IPS DF 6.9 (cell line): ENCODE results near the gene ASH1L.

ENCODE experiments used
- DNase-seq: peaks from one replicate; pipeline ENCODE4 v3.0.0-alpha.2; 2013; ENCODE audit warnings: low read depth, low spot score
- H3K27ac ChIP-seq: one replicate; pipeline ENCODE4 v1.5.1; 2013; ENCODE audit warnings: low read length, control low read depth
- H3K27me3 ChIP-seq: 2 replicates; pipeline ENCODE4 v1.6.1; 2013; ENCODE audit warnings: mild to moderate bottlenecking, low read length; ENCODE audit not compliant: control insufficient read depth, insufficient read depth
- H3K36me3 ChIP-seq: 2 replicates; pipeline ENCODE4 v1.6.1; 2013; ENCODE audit warnings: low read length; ENCODE audit not compliant: control insufficient read depth, insufficient read depth
- H3K4me1 ChIP-seq: 2 replicates; pipeline ENCODE4 v1.6.1; 2013; ENCODE audit warnings: low read length; ENCODE audit not compliant: control insufficient read depth, insufficient read depth
- H3K4me3 ChIP-seq: 2 replicates; pipeline ENCODE4 v1.5.1; 2013; ENCODE audit warnings: mild to moderate bottlenecking, low read length
- H3K9me3 ChIP-seq: 2 replicates; pipeline ENCODE4 v1.6.1; 2013; ENCODE audit warnings: low read length, inconsistent platforms; ENCODE audit not compliant: control insufficient read depth, insufficient read depth
- WGBS: extraction: QIAGEN DNeasy Blood & Tissue Kit; methylation state at CpG from one replicate; pipeline ENCODE4 v1.1.7; 2013; ENCODE audit warnings: mixed read lengths, missing lambda C conversion rate; ENCODE audit not compliant: insufficient read length, insufficient coverage; 5-methylcytosine and 5-hydroxymethylcytosine counted together

Gene ASH1L

DNA sequence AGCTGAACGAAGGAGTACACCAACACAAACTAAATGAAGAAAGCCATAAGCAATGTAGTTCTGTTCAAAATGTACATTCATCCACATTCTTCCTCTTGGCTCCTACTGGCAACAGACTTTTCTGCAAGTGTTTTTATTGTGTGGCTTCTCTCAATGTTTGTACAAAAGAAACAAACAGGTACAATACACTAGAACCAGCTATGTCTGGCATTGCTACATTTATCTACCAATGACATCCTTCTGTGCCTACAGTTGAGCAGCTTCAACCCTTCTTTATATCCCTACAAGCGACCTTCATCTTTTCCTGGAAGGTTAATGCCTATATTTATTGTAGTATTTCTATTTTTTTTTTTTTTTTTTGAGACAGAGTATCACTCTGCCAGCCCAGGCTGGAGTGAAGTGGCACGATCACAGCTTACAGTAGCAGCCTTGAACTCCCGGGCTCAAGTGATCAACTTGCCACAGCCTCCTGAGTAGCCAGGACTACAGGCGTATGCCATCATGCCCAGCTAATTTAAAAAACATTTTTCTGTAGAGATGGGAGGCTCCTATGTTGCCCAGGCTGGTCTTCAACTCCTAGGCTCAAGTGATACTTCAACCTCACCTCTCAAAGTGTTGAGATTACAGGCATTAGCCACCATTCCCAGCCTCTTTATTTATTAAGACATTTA is 89.3 kb downstream of the ASH1L start:
- no peak overlapping the region for H3K4me3 ChIP-seq
- no CpG with 5 or more reads among the region's 5 CpGs for WGBS
- H3K4me1 ChIP-seq = 0 out of 2 replicates have a peak, but pooled peaks cover under 1% of the 10 kb centered on the region
- H3K9me3 ChIP-seq = no peaks in the 10 kb centered on the region
- no peak for DNase-seq
- H3K27ac ChIP-seq = no peak overlapping the region
- H3K27me3 ChIP-seq = no peaks in the 10 kb centered on the region
- no peaks in the 10 kb centered on the region for H3K36me3 ChIP-seq

DNA sequence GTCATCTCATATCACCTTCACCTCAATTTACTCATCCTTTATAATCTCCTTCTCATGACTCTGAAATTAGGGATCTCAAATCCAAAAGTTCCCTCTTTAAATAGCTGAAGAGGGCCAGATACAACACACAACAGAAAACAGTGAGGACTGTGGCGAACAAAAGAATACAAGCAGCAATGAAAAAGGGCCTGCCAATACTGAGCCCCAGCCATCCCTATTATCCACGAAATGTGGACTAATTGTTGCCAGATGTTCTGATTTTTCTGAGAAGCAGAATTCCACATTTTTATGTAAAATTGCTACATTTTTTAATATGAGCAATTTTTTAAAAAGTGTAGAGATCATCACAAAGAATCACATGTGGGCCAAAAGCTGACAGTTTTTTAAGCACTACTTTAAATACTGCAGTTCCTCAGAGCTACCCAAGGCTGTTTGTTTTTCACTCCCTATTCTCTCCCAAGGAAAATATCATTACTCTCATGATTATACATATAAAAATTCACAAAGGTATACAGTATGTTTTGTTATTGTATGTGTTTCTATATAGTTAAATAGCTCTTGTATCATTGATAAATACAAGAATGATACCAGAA is 90.0 kb downstream of the ASH1L start:
- H3K27ac ChIP-seq = no peak overlapping the region
- DNase-seq = no peak
- no peak overlapping the region for H3K4me3 ChIP-seq
- no peaks in the 10 kb centered on the region for H3K9me3 ChIP-seq
- no CpG with 5 or more reads among the region's 2 CpGs for WGBS
- no peaks in the 10 kb centered on the region for H3K4me1 ChIP-seq
- H3K36me3 ChIP-seq = no peaks in the 10 kb centered on the region
- H3K27me3 ChIP-seq = no peaks in the 10 kb centered on the region

DNA sequence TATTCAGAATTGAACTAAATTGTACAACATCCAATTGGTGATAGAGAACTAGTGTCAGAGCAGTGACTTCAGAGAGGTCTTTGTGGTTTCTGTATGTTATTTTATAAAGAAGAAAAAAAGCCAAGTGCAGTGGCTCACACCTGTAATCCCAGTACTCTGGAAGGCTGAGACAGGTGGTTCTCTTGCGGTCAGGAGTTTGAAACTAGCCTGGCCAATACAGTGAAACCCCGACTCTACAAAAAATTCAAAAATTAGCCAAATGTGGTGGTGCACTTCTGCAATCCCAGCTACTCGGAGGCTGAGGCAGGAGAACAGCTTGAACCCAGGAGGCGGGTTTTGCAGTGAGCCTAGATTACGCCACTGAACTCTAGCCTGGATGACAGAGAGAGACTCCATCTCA is 90.7 kb downstream of the ASH1L start:
- Histone ChIP-seq H3K27me3 (no peaks in the 10 kb centered on the region), H3K36me3 (no peaks in the 10 kb centered on the region), H3K4me1 (no peaks in the 10 kb centered on the region), H3K9me3 (no peaks in the 10 kb centered on the region), H3K27ac (no peak overlapping the region), H3K4me3 (no peak overlapping the region)
- DNase-seq = no peak
- no CpG with 5 or more reads among the region's 5 CpGs for WGBS

DNA sequence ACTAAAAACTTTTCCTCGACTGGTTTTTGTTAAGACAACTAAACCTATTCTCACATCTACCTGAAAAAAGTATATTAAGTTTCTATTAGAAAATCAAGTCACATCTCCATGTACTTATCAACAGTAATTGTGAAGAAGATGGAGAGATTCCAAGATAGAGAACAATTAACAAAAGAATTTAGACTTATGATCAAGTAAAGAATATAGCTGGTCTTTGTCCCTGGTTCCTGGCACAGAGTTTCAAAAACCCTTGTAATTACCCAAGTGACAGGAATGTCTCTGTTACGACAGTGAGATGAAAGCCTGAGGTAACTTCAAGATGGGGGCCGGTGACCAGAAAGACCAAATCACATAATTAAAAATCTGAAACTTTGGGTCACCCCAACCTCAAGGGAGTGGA is 91.6 kb downstream of the ASH1L start:
- no peaks in the 10 kb centered on the region for H3K36me3 ChIP-seq
- DNase-seq = no peak

DNA sequence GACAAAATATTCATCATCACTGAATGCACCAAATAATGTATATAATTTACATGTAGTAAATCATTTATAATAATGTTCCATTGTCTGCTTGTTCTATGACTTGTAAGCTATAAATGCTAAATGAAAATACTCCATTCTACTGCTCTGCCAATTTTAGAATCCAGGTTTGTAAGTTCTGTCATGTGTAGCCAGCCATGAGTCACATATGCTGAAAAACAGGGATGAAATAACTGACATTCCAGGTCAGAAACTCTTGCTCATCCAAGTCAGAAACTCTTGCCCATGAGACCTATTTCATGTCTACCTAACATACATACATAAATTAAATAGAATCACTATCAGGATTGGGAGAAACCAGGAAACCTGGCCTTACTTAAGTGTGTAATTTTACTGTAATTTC is 95.6 kb downstream of the ASH1L start:
- H3K9me3 ChIP-seq = no peaks in the 10 kb centered on the region
- no peak for DNase-seq
- no peak overlapping the region for H3K27ac ChIP-seq
- no peaks in the 10 kb centered on the region for H3K27me3 ChIP-seq
- no peak overlapping the region for H3K4me3 ChIP-seq
- H3K4me1 ChIP-seq = no peaks in the 10 kb centered on the region
- H3K36me3 ChIP-seq = no peaks in the 10 kb centered on the region

More for the DNA sequence above, 91.6 kb downstream of the ASH1L start:
- no peak overlapping the region for H3K27ac ChIP-seq
- no peaks in the 10 kb centered on the region for H3K4me1 ChIP-seq
- H3K9me3 ChIP-seq = no peaks in the 10 kb centered on the region
- WGBS = no CpG with 5 or more reads among the region's 3 CpGs
- H3K4me3 ChIP-seq = no peak overlapping the region
- H3K27me3 ChIP-seq = no peaks in the 10 kb centered on the region

DNA sequence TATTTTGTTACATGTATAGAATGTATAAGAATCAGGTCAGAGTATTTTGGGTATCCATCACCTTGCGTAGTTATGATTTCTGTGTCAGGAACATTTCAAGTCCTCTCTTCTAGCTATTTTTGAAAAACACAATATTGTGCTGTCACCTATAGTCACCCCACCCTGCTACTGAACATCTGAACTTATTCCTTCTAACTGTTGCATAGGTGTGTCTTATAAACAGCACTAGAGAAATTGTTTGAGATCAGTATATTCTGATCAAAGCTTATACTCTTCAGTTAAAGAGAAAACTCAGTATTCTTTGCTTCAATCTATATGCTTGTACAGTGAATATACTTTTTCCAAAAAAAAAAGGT is 96.0 kb downstream of the ASH1L start:
- Histone ChIP-seq H3K27ac (no peak overlapping the region), H3K9me3 (no peaks in the 10 kb centered on the region), H3K4me3 (no peak overlapping the region), H3K4me1 (no peaks in the 10 kb centered on the region), H3K27me3 (no peaks in the 10 kb centered on the region), H3K36me3 (no peaks in the 10 kb centered on the region)
- no peak for DNase-seq
- no CpG with 5 or more reads among the region's 1 CpG for WGBS

DNA sequence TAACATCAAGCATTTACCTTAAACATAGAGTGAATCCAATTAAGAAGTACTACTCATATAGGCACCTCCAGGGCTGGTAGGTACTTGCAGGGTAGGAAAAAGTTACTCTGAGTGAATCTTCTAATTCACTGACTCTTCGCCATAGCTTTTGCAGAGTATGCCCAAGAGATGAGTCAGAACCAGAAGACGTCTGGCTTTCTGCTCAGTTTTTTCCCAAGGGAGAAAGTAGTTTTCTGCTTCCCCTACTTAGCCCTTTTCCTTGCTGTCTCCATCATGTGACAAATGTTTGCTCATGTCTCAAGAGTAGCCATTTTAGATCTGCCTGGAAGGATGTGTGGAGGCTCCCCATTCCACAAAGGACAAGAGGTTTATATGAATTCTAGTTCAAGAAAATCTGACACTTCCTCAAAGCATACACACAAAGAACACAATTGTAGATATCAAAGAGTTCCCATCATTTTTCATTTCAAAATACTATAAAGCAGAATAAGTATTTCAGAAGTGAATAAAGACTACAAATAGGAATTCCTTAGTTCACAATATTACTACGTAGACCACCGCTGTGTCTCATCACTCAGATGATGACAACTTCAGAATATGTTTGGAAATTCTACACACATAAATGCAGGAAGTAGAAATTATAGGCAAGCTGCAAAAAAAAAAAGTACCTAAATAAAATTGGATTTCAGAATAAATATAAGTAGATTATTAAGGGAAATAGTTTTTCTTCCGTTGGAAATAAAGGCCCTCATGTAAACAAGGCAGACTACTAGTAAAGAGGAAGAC is 98.5 kb downstream of the ASH1L start:
- Histone ChIP-seq H3K4me1 (no peaks in the 10 kb centered on the region), H3K36me3 (no peaks in the 10 kb centered on the region), H3K9me3 (no peaks in the 10 kb centered on the region), H3K27ac (no peak overlapping the region), H3K27me3 (no peaks in the 10 kb centered on the region), H3K4me3 (no peak overlapping the region)
- WGBS = no CpG with 5 or more reads among the region's 5 CpGs
- DNase-seq = no peak

DNA sequence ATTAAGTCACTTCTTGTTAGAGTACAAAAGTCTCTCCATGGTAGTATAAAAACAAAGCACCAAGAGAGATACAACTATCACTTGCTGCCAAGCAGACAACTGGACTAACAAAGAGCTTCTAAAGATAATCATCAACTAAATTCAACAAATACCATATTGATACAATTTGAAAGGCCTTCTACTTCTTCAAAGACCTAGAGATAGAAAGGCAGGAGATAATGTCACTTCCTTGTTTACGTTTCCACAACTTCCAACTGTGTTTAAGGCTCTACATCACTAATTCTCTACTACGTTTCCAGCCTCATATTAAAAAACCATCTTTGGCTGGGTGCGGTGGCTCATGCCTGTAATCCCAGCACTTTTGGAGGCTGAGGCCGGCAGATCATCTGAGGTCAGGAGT is 104.5 kb downstream of the ASH1L start:
- no peak overlapping the region for H3K4me3 ChIP-seq
- no peaks in the 10 kb centered on the region for H3K36me3 ChIP-seq
- no peaks in the 10 kb centered on the region for H3K27me3 ChIP-seq
- DNase-seq = no peak
- H3K27ac ChIP-seq = no peak overlapping the region
- H3K9me3 ChIP-seq = no peaks in the 10 kb centered on the region
- no CpG with 5 or more reads among the region's 4 CpGs for WGBS
- H3K4me1 ChIP-seq = no peaks in the 10 kb centered on the region

DNA sequence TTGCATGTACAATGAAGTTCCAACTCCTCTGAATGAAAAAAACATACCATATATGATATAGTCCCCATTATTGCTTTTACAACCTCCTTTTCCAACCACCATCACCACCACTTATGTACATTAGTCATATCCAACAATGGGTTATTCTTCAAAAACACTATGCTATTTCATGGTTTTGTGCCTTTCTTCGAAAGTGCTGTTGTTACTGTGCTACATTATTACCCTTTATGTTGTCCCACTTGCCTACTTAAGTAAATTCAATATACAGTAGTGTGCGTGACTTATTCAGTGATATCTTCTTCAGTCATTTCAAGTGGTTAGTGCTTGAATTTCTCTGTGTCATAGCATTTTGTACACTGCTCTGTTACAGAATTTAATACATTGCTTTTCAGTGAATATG is 105.3 kb downstream of the ASH1L start:
- no peaks in the 10 kb centered on the region for H3K4me1 ChIP-seq
- no peaks in the 10 kb centered on the region for H3K27me3 ChIP-seq
- no peak for DNase-seq
- H3K4me3 ChIP-seq = no peak overlapping the region
- H3K36me3 ChIP-seq = no peaks in the 10 kb centered on the region
- no peak overlapping the region for H3K27ac ChIP-seq
- WGBS = no CpG with 5 or more reads among the region's 2 CpGs
- no peaks in the 10 kb centered on the region for H3K9me3 ChIP-seq

DNA sequence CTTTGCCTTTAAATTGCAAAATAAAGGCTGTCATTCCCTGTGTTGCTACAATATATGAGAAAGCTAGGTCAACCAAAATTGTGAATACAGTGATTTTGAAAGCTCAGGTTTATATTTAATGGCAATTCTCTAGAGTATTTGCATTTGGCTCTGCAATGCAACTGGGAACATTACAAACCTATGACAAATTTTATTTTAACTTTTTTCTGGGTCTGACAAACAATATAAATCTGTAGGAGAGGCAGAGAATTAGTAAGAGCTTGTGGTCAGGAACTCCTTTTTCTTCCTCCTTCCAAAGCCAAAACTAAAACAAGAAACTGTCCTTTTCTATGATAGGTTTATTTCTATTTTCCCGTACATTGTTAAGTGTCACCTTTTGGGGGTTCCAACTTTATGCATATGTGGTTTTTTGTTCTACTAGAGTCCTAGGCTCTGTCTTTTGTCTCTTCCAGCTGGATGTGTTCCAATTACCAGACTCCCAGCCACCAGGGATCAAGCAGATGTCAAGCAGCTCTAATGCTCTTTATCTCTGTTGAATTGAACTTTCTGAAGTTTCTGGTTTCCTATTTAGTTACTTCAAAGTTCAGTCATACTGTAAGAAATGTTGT is 106.9 kb downstream of the ASH1L start:
- no CpG with 5 or more reads among the region's 1 CpG for WGBS
- no peak overlapping the region for H3K4me3 ChIP-seq
- no peaks in the 10 kb centered on the region for H3K9me3 ChIP-seq
- H3K27me3 ChIP-seq = no peaks in the 10 kb centered on the region
- no peaks in the 10 kb centered on the region for H3K36me3 ChIP-seq
- no peaks in the 10 kb centered on the region for H3K4me1 ChIP-seq
- no peak overlapping the region for H3K27ac ChIP-seq
- no peak for DNase-seq
